Neutrophil (primary cell): ENCODE data around the gene PEMT.

Experiments used
- H3K27ac ChIP-seq: fragments of 200-600 bp; sonication (generic); 2 replicates; pipeline ENCODE4 v1.5.1; 2016; ENCODE audit warnings: mild to moderate bottlenecking, moderate library complexity
- H3K27me3 ChIP-seq: fragments of 200-600 bp; sonication (generic); 2 replicates; pipeline ENCODE4 v1.6.0; 2016; ENCODE audit warnings: mild to moderate bottlenecking
- H3K36me3 ChIP-seq: fragments of 200-600 bp; sonication (generic); 2 replicates; pipeline ENCODE4 v1.5.1; 2017
- H3K4me1 ChIP-seq, 2 experiments: fragments of 200-600 bp in 1 of 2; sonication (generic) in 1 of 2; 1 replicate in 1 of 2; 2 replicates in 1 of 2; pipeline versions ENCODE4 v1.5.1 to v1.6.1; 2013 to 2016; ENCODE audit warnings: low read depth in 1 of 2, low read length in 1 of 2, mild to moderate bottlenecking in 1 of 2, moderate library complexity in 1 of 2; ENCODE audit not compliant: control insufficient read depth in 1 of 2, insufficient read depth in 1 of 2
- H3K4me3 ChIP-seq, 2 experiments: fragments of 200-600 bp in 1 of 2; sonication (generic) in 1 of 2; 1 replicate in 1 of 2; 2 replicates in 1 of 2; pipeline ENCODE4 v1.5.1; 2013 to 2016; ENCODE audit warnings: low read depth in 1 of 2, low read length in 1 of 2, mild to moderate bottlenecking in 1 of 2, moderate library complexity in 1 of 2
- H3K9me3 ChIP-seq: fragments of 200-600 bp; sonication (generic); 2 replicates; pipeline ENCODE4 v1.5.1; 2016
- CTCF ChIP-seq: fragments of 200-600 bp; sonication (generic); IDR thresholded peaks from 2 replicates; pipeline ENCODE4 v1.5.1; 2016; ENCODE audit warnings: antibody characterized with exemption

PEMT gene

GRCh38 chr17:17567631-17568030 is 23.9 kb downstream of the PEMT start:
- Histone ChIP-seq H3K4me1 (no peaks in the 10 kb centered on the region), H3K36me3 (no peaks in the 10 kb centered on the region), H3K27me3 (no peaks in the 10 kb centered on the region), H3K4me3 (no peak overlapping the region), H3K9me3 (no peaks in the 10 kb centered on the region), H3K27ac (no peak overlapping the region)
- TF ChIP-seq CTCF: no peak

- TF ChIP-seq CTCF: no peak
- no peaks in the 10 kb centered on the region for H3K9me3 ChIP-seq
- no peaks in the 10 kb centered on the region for H3K36me3 ChIP-seq
- H3K4me1 ChIP-seq: no peaks in the 10 kb centered on the region
- no peak overlapping the region for H3K27ac ChIP-seq
- no peak overlapping the region for H3K4me3 ChIP-seq
- no peaks in the 10 kb centered on the region for H3K27me3 ChIP-seq
Observed at GRCh38 chr17:17566896-17567513, 24.5 kb downstream of the PEMT start.

GRCh38 chr17:17565471-17566339 is 25.8 kb downstream of the PEMT start:
- no peaks in the 10 kb centered on the region for H3K9me3 ChIP-seq
- no peak overlapping the region for H3K27ac ChIP-seq
- TF ChIP-seq CTCF: no peak
- no peaks in the 10 kb centered on the region for H3K4me1 ChIP-seq
- H3K4me3 ChIP-seq: no peak overlapping the region
- no peaks in the 10 kb centered on the region for H3K27me3 ChIP-seq
- H3K36me3 ChIP-seq: no peaks in the 10 kb centered on the region

- no peaks in the 10 kb centered on the region for H3K4me1 ChIP-seq
- H3K36me3 ChIP-seq: no peaks in the 10 kb centered on the region
- no peak overlapping the region for H3K4me3 ChIP-seq
- no peaks in the 10 kb centered on the region for H3K9me3 ChIP-seq
- H3K27ac ChIP-seq: no peak overlapping the region
- no peak for TF ChIP-seq CTCF
- no peaks in the 10 kb centered on the region for H3K27me3 ChIP-seq
Observed at GRCh38 chr17:17564896-17565295, 26.6 kb downstream of the PEMT start.

GRCh38 chr17:17564323-17564722 is 27.2 kb downstream of the PEMT start:
- Histone ChIP-seq H3K9me3 (no peaks in the 10 kb centered on the region), H3K4me1 (no peaks in the 10 kb centered on the region), H3K27me3 (no peaks in the 10 kb centered on the region), H3K4me3 (no peak overlapping the region), H3K36me3 (no peaks in the 10 kb centered on the region), H3K27ac (no peak overlapping the region)
- no peak for TF ChIP-seq CTCF
